K562 (cell line): ENCODE results near the gene DAPK2. TPM values are rescaled to one million over a fixed set of nuclear protein-coding genes. Genes with fewer than 3 reads are reported as not detected.

ENCODE experiments used
- MGA ChIP-seq: fragments of 450-650 bp; IDR thresholded peaks from 2 replicates; pipeline ENCODE4 v1.6.1; 2016; ENCODE audit warnings: mild to moderate bottlenecking, moderate library complexity
- SRF ChIP-seq, 2 experiments: fragments of 250-450, 450-650 bp in 1 of 2; sonication (Bioruptor Pico) in 1 of 2; sonication (generic) in 1 of 2; formaldehyde crosslinking; IDR thresholded peaks; 2 replicates each; pipeline versions ENCODE4 v1.5.0 to v1.5.1; 2020 to 2022; ENCODE audit warnings: mild to moderate bottlenecking in 1 of 2, missing genetic modification reagents in 1 of 2
- polyA plus RNA-seq, 8 experiments: library from polyadenylated mRNA; depleted of rRNA in 4 of 8; stranded (reverse) in 5 of 8; unstranded in 3 of 8; fragments of >200 nt; fragmentation: Nextera tagmentation in 2 of 8; fragmentation: Illumina TruSeq in 1 of 8; extraction: Ambion mirVana in 2 of 8; extraction: Trizol in 1 of 8; gene quantifications; 2 replicates each; pipeline versions ENCODE4 v1.2.1 to v1.2.3, GENCODE V29; 2011 to 2014; ENCODE audit warnings: inconsistent platforms in 1 of 8, missing spikeins in 1 of 8
- total RNA-seq, 7 experiments: library from RNA; depleted of rRNA in 6 of 7; stranded (reverse); fragments of >200 nt in 6 of 7; fragmentation: Illumina TruSeq in 2 of 7; extraction: Trizol in 2 of 7; gene quantifications; 2 replicates each; pipeline versions ENCODE4 v1.2.1 to v1.2.3, GENCODE V29; 2011 to 2021; ENCODE audit warnings: low replicate concordance in 1 of 7

The DAPK2 gene
- total and polyA plus RNA-seq, 9 of the 15 experiments (the other 6 are each of a cell fraction or from before 2014, with no cell fraction given) = 0.14 to 5.2 (median 2.2) TPM

DNA sequence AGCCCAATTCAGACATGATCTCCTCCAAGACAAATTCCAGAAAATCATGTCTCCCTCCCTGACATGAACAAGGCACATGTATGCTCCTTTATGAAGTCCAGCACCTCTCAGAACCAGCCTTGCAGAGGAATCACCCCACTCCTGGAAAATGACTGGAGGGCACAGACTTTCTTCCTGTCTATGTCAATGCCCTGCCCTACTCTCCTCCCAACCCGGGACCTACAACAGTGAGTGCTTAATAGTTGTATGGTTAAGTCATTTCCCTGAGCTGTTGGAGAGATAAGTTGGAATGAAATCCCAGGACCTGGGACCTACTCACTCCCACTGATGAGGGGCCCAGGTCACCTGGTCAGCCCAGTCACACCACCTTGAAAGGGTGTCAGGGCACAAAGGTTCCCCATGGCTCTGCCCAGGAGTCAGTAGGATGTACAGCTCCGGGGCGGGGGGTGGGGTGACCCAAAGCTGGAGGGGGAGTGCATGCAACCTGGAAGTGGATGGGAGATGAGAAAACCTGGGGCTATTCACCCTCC, 132.4 kb downstream of the DAPK2 start (continued):
- no peak for TF ChIP-seq MGA
- no peak for TF ChIP-seq SRF (CRISPR knock-in tag; IDR thresholded peaks at IDR 0.05)
